NCI-H510A (cell line): ENCODE measurements around the gene DCTN1.

Experiments used
- DNase-seq: peaks from one replicate; lab custom pipeline; 2025; lab: John Stamatoyannopoulos, UW

The DCTN1 gene

DNA sequence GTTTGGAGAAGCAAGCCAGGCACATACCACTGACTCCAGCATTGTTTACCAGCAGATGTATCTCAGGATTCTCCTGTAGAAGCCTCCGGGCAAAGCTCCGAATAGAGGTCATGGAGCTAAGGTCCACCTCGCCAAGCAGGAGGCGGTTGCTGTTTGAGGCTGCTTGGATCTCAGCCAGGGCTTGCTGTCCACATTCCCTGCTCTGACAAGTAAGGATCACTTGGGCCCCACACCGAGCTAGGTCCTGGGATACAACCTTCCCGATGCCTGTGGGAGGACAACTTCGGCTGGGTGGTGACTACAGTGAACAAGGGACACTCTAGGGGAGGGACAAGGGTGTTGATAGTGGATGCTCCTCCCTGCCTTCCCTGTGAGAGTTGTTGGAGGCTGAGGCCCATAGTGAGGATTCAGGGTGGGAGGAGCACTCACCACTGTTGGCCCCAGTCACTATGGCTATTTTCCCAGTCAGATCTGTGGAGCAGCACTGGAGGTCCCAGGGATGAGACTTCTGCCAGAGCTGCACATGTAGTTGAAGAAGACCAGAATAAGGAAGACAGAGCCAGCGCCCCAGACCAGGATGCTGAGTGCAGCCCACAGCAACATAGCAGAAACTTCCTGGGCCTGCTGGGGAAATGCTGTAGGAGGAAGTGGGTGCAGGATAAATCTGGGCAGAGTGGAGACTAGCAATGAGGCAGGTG lies 33.0 kb upstream of the DCTN1 start:
- DNase-seq = no peak

DNA sequence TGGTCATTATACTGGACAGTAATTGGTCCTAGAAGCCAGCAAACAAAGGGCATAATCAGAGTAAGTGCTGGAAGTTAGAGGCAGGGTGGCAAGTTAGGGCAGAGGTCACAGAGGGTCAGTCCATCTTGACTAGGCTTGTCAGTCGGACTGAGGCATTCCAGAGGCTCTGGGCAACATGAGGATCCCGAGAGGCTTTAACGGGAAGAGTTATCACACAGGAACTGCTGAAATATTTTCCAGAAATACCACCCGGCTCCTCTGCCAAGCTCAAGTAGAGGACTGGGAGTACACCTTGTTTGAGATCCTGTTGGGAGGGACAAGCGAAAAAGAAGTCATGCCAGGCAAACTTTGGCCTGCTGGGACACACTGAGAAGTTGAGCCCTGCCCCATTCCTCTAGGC lies 27.6 kb upstream of the DCTN1 start:
- no peak for DNase-seq

DNA sequence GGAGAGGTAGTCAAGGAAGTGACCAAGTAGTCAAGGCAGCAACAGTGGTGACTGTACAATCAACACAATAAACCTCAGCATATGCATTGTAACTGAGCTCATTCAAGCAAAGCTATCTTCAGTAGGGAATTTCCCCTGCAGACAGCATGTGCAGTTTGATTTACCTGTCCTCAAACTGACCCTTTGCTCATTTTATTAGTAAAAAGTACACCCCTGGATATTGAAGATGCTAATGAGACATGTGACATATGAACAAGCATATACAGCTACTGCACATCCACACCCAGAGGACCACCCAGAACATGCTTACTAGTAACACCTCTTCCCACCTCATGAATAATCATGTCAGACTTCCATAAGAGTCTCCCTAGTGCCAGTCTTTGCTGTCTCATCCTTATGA lies 25.9 kb upstream of the DCTN1 start:
- DNase-seq = no peak

DNA sequence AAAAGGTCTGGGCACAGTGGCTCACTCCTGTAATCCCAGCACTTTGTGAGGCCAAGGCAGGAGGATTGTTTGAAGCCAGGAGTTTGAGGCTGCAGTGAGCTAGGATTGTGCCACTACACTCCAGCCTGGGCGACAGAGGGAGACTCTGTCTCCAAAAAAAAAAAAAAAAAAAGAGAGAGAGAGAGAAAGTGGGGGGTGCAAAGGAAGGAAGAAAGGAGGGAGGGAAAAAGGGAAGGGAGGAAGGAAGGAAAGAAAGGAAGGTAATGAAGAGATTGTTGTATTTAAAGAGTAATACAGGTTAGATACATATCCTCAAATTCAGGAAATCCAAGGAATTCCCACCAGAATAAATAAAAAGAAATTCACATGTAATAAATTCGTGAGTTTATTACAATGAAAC lies 21.8 kb upstream of the DCTN1 start:
- DNase-seq = no peak

DNA sequence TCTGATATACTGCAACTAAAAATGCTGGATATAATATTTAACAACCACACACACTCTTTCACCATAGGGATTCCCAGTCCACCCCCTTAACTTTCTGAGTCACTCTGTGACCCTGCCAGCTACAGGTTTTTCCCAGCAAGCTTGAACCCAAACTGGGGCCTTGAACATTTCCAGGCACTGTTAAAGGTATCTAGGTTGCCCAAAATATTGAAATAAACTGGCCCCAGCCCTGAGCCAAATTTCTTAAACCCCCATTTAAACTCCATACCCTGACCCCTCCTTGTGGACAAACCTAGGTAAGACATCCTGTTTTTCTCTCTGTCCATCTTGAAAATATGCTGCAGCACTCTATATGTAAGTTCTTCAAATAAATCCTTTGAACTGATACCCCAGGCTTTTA lies 19.7 kb upstream of the DCTN1 start:
- DNase-seq = no peak

DNA sequence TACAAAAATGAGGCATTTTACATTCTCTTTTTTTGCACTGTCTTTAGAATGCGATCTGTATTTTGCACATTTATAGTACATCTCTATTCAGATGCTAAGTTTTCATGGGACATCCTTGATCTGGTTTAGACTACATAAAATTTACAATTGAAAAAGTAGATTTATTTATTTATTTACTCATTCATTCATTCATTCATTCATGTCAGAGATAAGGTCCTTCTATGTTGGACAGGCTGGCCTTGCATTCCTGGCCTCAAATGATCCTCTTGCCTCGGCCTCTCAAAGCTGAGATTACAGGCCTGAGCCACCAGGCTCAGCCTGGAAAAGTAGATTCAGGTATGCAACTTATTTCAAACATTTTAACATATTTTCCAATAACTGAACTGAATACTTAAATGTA lies 16.0 kb upstream of the DCTN1 start:
- no peak for DNase-seq

DNA sequence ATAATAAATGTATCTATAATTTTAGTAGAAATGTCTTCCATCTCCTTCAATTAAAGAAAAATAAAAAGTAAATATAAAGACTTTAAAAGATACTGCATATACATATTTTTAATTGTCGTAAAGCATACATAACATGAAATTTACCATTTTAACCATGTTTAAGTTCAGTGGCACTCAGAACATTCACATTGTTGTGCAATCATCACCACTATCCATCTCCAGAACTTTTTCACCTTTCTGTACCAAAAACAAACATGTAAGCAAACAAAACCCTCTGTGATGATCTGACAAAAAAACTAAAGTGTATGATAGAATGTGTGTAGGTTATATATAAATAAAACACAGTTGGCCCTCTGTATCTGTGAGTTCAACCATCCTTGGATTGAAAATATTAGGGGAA lies 13.4 kb upstream of the DCTN1 start:
- DNase-seq = no peak

DNA sequence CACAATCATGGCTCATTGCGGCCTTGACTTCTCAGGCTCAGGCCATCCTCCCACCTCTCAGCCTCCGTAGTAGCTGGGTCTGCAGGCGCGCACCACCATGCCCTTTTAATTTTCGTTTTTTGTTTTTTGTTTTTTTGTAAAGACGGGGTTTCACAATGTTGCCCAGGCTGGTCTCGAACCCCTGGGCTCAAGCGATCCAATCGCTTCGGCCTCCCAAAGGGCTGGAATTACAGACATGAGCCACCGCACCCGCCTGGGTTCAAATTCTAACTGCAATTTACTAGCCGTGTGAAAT lies 12.3 kb upstream of the DCTN1 start:
- no peak for DNase-seq

DNA sequence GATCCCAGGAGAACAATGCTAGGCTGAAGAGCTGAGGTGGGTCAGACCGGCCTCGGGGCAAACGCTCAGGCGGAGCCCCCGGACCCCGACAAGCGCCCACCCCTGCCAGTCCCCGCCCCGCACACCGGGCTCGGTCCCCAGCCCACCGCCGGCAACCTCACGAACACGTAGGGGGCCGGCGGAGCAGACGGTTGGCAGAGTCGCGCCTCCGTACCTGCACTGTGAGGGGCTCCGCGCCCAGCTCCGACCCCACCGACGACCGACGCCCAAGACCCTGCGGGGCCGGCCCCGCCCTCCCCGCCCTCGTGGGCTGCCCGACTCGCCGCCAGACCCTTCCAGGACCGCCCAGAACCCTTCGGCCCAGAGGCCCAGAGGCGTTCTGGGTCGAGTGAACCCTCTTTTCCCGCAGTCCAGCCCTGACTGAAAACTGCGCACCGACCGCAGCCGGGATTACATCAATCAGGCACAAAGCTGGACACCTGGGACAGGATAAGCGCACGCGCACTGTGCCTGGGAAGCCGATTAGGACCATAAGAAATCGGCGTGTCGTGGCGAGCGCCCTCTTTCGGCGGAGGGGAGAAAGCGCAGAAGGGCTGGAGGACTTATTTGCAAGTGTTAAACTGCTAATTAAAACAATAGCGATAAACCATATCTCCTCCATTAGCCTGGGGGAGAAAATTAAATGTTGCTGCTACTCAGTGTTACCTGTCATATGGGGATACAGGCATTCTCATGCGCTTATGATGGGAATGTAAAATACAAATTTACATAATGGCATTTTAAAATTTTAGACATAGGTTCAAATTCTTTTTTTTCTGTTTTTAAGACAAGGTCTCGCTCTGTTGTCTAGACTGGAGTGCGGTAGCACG lies 11.7 kb upstream of the DCTN1 start:
- peak; percentile 69 for DNase-seq

DNA sequence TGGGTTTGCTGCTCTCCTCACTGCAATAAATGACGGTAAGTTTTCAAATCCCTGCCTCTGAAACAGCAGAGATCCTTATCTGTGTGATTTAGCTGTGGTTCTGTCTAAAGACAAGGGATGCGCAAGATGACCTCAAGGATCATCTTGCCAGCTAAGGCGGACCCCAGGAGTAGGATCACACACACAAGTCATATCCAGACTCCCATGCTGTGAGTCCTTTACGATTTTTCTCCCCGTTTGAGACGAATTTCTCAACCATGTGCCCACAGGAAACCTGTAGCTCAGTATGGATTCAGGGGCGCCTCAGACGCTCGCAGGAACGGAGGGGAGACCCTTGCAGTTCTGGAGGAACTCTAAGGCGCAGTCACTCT lies 11.1 kb upstream of the DCTN1 start:
- no peak for DNase-seq

DNA sequence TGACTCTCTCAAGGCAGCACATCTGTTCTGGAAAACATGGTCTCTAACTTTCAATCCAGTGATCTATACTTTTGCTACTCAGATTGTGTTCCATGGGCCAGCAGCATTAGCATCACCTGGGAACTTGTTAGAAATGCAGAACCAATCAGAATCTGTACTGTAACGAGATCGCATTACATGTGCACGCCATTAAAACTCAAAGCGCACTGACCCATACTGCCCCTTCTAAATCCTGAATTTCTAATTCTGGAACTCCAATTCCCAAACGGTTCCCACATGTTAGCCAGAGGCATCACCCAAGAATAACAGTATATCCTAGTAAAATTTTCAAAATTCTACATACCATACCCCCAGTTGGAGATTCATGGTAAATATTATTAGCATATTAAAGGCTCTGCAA lies 10.5 kb upstream of the DCTN1 start:
- no peak for DNase-seq

DNA sequence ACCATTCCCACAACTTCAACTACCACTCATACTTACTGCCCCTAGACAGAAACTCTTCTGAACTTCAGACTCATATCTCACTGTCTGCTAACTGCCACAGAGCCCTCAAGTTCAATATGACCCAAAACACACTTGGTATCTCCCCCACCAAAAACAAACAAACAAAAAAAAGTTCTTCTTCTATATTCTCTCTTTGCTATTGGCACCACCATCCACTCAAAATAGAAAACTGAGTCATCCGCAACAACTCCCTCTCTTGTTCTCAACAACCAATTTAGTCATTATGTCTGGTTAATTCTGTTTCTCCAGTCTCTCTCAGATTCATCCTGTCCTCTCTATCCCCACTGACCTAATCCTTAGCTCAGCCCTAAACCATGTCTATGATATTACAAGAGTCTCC lies 7.2 kb upstream of the DCTN1 start:
- no peak for DNase-seq

DNA sequence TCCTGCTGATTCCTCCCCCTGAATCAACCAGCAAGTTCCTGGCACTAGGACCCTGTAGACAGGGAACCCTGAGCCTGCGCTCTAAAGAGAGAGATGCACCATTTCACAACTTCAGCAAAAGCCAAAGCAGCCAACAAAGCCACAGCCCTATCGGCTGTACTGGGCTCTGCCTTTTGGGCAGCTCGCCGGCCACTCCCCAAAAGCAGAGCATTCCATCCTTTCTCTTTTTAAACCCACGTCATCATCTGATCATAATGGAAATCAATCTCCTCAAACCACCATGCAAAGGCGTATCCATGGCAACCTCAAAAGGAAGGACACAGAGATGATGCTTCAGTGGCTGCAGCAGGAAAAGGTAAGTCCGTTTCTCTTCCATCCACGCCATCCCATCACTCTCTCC lies 5.3 kb upstream of the DCTN1 start:
- DNase-seq = no peak

DNA sequence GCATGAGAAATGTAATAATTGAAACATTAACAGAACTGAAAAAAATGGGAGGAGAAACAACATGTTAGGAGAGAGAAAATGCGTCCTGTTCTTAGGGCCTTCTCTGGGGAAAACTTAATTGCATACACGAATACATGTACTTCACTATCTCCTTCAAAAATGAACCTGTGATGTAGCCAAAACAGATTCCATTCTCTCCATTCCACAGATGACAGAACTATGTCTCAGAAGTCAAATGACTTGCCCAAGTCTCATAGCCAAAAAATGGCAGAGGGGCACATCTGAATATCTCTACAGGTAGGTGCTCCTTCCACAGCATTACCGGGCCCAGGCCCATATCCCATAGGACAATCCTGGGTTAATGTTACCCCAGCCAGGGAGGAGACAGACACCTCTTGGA lies 3.9 kb upstream of the DCTN1 start:
- DNase-seq = no peak

DNA sequence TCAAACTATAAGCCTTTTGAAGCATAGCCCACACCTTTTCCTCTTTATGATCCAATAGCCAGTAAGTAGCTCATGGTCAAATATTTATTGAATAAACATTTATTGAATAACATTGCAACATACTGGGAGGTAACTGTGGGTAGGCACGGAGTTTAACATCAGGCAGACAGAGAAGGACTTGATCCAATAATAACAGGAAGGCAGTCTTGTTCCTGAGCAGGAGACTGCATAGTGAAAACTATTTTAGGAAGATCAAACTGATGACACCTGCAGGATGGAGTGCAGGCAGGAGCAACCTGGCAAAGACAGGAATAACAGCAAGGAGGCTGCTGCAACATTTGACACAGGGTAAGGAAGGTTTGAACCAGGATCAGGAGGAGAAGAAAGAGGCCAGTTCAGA lies 3.1 kb upstream of the DCTN1 start:
- DNase-seq = no peak

DNA sequence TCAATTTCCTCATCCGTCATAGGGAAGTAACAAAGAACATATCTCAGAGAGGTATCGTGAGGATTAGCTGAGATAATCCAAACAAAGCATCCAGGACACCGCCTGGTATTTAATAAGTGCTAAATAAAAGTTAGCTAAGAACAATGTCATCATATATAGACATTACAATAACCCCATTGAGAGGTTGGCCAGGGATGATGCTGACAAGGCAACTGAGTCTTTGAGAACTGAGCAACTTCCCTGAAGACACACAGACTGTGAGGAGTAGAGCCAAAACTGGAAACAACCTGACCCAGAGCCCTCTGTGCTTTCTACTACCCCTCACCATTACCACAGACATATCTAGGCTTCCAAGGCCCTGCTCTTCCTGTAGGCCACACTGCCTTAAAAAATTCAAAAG lies 1.6 kb upstream of the DCTN1 start:
- no peak for DNase-seq

DNA sequence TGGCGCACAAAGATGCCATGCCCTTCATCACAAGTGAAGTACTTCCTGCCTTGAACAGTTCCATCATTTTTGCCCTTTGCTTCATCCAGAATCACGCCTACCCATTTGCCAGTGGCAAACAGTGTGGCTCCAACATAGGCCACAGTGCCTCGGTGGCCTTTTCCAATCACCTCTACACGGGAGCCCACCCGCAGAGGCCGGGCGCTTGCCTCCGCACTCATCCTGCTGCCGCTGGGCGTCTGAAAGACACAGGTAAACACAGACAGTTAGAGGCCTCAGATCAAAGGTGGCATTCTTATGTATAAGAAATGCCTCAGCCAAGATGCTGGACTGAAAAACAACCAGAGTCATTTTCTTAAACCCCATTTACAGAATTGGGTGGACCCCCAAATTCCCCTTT lies 2.1 kb downstream of the DCTN1 start:
- DNase-seq = no peak

DNA sequence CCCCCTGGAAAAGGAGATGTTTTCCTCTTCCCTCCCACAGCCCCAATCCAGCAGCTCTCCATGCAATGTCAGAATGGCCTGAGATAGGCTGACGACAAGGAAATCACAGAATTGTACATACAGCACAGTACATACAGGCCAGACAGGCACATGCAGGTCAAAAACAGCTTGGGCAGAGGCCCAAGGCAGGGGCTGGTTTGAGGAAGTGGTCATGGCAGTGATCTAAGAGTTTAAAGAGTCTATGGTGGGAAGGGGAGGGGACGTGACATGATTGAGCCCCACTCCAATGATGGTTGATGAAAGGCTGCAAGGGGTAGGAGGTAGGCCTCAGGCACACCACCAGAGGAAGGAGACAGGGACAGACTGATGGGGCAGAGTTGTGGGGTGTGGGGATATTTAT lies 4.3 kb downstream of the DCTN1 start:
- no peak for DNase-seq

DNA sequence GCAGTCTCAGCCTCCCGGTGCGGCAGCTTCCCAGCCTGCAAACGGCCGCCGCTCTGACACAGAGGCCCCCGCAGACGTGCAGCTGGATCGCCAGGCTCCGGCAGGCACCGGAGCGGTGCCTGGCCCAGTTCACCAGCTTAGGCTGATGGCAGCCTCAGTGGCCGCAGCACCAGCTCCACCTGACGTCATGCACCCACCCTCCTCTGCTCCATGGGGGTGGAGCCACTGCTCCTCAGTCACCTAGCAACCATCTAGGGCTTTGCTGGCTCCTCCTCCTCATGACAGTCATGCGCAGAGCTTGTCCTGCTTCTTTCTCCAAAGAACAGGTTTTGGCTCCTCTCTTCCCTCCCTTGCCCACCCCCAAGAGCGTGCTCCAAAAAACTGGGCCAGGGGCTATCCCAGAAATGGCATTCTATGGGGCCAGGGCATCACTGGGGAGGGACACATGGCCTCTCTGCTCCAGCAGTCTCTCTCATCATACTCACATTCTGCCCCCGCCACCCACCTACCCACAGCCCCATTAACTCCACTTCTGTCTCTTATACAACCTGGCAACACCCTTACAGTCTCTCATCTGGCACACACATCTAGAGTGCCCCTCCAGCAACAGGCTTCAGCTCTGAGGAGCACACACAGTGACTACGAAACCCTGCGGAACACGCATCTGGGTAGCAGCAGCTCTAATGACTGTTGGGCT lies 5.5 kb downstream of the DCTN1 start:
- DNase-seq = peak; percentile 83

DNA sequence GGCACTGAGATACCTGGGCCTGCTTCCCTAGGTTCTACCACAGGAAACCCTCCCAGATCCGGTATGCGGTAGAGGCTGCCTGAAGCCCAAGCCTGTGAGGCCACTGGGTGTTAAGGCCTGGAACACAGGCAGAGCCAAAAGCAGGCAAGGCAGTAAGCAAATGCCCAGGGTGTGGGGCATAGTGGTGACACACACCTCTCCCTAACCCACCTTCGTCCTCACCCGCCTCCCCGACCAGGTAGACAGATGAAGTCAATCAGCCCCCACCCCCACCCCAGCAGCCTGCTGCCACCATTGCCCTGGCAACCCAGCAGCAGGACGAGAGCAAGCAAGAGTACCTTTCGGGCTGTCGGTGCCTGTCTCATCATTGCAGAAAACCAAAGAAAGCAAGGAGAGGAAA lies 6.1 kb downstream of the DCTN1 start:
- no peak for DNase-seq

DNA sequence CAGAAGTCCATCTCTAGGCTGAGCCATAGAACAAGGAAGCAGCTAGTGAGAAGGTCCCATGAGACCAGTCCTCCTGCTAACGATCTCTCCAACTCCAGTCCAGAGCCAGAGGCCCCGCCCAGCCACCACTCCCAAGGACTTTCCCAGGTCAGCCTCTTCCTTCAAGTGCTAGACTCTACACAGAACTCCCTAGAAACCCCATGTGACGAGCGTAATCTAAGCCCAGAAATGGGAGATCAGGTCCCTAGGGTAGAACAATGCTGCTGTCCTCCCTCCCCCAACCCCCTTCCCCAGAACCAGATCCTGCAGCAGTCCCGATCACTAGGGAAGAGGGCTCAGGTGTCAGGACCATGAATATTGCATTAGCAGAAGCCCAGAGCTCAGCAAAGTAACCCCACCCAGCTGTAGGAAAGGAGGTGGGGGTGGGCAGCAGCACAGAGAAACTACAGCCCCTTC lies 6.9 kb downstream of the DCTN1 start:
- no peak for DNase-seq

DNA sequence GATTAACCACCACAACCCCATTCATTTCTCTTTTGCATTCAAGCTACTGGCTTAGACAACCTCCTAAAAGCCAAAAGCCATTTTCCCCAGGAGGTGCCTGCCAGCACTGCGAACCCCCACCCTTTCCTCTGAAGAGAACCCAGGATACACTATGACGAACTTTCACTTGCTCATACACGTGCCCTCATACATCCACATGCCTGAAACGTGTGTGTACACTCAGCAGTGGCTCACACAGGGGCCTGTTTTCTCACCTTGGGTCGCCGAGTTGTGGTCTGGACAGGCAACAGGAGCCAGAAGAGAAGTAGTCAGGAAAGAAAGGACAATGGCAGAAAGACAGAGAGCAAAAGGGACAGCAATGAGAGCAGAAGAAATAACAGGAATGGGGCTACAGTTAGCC lies 7.4 kb downstream of the DCTN1 start:
- DNase-seq = no peak

DNA sequence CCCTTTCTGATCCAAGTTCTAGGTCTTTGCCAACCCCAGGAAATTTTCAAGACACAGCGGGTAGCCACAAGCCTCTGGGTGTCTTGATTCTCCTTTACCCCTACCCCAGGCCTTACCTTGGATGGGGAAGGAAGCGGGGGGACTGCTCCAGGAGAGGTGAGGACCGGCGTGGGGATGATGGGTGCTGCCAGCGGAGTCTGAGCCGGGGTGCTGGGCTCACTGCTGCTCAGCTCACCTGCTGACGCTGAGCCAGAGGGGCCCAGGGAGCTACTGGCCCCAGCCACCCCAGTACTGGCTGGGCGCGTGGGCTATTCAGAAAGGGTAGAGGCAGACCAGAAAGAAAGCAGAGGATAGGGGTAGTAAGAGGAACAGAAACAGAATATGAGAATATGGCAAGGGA lies 8.7 kb downstream of the DCTN1 start:
- no peak for DNase-seq
